OCI-LY1 (cell line): Measurements from ENCODE around the gene MFAP1.

Experiments
- EZH2 ChIP-seq: fragments of 200-600 bp; sonication (generic), shearing (Covaris generic); IDR thresholded peaks from 2 replicates; pipeline ENCODE4 v1.8.0; 2017; ENCODE audit warnings: borderline replicate concordance, mixed run types, mild to moderate bottlenecking, antibody characterized with exemption, low read length, moderate library complexity, mixed read lengths
- TF ChIP-seq, protein P1 (sequence below): fragments of 200-600 bp; sonication (generic), shearing (Covaris generic); IDR thresholded peaks from 2 replicates; pipeline ENCODE4 v1.5.1; 2017; ENCODE audit warnings: mild to moderate bottlenecking, antibody characterized with exemption, low read length, moderate library complexity, mixed read lengths

DNA sequence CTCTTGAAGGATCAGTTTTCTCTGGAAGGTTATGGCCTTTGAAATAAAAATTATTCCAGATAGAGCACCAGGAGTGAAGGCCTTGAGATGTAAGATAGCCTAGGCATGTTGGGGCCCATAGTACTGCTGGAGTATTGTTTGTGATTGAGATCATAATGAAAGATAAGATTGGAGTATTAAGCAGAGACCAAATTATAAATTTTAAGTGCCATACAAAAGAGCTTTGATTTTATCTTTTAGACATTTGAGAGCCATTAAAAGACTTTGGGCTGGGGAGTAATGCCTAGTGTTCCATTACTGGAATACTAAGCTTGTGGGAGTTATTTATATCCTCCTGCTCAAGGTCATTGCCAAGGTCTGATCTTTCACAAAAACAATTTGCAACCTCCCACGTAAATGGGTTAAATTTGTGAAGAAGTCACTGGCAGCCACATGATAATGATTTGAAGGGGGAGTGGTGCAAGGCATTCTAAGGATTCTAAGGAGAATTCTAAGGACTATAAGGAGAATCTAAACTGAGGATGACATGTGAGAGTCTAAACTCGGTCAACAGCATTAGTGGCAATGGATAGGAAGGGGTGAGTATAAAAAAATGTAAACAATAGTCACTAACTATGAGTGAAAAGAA, 60.6 kb downstream of the MFAP1 start:
- TF ChIP-seq, protein P1, sequence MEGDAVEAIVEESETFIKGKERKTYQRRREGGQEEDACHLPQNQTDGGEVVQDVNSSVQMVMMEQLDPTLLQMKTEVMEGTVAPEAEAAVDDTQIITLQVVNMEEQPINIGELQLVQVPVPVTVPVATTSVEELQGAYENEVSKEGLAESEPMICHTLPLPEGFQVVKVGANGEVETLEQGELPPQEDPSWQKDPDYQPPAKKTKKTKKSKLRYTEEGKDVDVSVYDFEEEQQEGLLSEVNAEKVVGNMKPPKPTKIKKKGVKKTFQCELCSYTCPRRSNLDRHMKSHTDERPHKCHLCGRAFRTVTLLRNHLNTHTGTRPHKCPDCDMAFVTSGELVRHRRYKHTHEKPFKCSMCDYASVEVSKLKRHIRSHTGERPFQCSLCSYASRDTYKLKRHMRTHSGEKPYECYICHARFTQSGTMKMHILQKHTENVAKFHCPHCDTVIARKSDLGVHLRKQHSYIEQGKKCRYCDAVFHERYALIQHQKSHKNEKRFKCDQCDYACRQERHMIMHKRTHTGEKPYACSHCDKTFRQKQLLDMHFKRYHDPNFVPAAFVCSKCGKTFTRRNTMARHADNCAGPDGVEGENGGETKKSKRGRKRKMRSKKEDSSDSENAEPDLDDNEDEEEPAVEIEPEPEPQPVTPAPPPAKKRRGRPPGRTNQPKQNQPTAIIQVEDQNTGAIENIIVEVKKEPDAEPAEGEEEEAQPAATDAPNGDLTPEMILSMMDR: no peak
- no peak for TF ChIP-seq EZH2
